Amniotic stem cell (primary cell): ENCODE measurements around the gene SRPRB.

ENCODE experiments used
- DNase-seq: peaks from one replicate; lab custom pipeline; 2025; lab: John Stamatoyannopoulos, UW

Gene SRPRB, protein sequence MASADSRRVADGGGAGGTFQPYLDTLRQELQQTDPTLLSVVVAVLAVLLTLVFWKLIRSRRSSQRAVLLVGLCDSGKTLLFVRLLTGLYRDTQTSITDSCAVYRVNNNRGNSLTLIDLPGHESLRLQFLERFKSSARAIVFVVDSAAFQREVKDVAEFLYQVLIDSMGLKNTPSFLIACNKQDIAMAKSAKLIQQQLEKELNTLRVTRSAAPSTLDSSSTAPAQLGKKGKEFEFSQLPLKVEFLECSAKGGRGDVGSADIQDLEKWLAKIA

DNA sequence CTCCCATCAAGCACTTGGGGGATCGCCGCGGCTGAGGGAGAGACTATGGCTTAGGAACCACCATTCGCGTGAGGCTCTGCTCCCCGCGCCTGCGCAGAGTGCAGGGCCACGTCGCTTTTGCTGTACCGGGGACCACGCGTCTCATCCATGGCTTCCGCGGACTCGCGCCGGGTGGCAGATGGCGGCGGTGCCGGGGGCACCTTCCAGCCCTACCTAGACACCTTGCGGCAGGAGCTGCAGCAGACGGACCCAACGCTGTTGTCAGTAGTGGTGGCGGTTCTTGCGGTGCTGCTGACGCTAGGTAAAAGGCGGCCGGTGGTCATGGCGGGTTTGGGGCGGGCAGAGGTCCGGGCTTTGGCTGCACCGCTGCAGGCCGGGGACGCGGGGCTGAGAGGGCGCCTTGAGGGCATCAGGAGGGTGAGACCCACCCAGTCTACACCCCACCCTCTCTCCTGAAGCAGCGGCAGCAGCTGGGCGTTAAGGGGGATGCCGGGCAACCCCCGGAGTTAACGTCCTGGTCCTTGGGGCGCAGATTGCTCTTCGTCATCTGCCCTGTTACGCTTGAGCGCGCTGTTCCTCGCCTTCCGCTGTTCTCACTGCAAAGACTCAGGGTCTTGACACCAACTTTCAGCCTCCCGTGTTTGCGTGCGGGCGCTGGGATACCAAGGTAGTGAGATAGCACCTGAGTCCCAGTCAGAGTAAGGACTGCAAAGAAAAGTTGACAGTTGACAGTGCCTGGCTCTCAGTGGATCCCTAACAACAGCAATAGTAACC, at the start of gene SRPRB:
Gene SRPRB (plus strand): TSS at position 114 of the 774 bp plus-strand sequence. CDS start 34 bp downstream, at position 148.
- DNase-seq, result peak; percentile 77

DNA sequence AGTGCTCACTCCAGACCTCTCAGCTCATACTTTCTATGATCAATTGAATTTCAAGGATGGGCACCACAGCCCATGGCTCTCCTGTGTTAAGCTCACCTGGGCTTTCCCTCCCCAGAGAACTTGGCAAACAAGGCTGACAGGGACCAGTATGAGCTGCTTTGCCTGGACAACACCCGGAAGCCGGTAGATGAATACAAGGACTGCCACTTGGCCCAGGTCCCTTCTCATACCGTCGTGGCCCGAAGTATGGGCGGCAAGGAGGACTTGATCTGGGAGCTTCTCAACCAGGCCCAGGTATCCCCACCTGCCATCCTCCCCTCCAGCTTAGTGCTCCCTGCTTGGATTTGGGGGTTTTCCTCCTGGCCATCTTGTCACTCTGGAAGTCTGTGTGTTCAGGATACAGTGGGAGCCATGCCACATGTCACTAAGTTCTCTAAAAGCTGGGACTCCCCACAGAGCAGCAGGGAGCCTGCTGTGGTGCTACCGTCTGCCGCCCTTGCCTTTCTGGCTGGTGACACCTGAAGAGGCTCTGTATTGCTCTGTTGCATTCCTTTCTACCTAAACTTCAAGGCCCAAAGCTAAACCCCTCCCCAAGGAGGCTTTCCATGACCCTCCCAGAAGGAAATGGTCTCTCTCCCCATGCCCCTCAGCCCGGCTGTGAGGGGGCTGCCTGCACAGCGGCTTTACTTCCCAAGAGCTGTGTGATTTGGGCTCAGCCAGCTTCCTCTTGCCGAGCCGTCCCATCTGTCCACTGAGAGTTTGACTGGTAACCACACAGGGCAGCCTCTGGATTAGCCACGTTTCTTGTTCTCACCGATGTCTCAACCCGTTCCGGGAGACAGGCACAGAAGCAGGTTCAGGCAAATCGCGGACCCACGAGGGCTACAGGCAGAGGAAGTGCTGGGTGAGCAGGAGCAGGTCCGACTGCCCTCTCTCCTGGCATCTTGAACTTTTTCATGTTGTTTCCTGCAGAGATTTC, 48.6 kb upstream of the SRPRB start:
- DNase-seq, result no peak

DNA sequence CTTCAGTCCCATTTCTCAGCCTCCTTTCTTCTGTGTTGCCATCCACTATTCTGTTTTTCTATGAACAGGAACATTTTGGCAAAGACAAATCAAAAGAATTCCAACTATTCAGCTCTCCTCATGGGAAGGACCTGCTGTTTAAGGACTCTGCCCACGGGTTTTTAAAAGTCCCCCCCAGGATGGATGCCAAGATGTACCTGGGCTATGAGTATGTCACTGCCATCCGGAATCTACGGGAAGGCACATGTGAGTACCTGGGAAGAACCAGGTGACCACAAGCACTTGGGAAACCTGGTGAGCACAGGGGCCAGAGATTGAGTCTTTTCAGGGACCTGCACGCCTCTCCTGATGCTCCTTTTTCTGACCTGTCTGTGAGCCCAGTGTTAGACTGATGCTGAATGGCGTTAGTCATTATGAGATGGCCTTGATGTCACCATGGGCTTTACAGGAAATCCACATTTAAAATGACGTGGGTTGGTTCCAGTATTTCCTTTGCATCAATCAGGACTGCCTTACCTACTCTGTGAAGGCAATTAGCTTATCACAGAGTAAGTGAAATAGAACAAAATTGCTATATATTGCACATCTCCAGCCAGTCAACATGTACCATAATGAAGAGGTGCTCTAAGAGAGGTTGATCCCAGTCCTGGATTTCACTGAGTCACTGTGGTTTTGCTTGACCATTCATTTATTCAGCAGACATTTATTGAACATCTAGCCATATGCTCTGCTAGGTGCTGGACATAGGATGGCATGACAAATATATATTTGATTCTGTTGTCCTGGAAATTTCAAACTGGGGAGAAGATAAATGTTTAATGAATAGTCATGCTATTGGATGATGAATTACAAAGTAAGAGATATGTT, 47.7 kb upstream of the SRPRB start:
- DNase-seq, result no peak

DNA sequence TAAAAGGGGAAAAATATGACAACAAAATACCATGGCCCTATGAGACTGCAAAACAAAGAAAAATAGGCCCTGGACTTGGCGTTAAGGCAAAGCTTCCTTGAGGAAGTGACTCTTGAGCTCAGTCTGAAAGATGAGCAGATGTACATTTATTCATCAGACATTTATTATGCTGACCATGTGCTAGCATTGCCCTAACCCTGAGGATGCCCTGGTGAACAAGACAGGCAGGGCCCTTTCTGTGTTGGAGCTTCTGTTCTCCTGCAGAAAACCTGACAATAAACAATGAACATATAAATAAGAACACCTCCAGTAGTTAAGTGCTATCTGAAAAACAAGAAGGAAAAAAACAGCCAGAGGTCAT, 47.1 kb upstream of the SRPRB start:
- no peak for DNase-seq

DNA sequence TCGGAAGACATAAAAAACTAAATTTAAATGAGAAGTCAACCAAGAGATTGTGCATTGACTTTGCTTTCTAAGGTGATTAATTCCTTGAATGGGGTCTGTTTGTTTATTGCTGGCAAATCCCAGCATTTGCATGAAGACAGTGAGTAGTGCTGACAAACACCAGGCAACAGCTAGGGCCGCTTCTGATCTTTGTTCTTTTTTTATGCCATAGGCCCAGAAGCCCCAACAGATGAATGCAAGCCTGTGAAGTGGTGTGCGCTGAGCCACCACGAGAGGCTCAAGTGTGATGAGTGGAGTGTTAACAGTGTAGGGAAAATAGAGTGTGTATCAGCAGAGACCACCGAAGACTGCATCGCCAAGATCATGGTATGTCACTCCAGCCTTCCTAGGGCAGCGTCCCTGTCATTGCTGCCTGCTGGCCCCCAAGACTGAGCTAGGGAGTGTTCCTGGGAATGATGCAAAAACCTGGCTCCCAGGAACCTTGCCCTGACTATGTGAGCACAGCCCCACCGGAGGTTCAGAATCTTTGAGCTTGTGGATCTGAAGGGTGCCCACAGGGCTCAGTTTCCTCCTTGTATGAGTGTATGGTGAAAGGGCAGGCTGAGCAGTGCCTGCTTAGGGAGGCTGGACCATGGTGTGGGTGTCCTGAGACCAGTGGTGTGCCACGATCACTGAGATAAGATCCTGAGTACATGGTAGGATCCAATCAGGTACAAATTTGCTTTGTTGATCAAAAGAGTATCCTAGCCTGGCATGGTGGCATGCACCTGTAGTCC, 46.5 kb upstream of the SRPRB start:
- DNase-seq, result no peak

DNA sequence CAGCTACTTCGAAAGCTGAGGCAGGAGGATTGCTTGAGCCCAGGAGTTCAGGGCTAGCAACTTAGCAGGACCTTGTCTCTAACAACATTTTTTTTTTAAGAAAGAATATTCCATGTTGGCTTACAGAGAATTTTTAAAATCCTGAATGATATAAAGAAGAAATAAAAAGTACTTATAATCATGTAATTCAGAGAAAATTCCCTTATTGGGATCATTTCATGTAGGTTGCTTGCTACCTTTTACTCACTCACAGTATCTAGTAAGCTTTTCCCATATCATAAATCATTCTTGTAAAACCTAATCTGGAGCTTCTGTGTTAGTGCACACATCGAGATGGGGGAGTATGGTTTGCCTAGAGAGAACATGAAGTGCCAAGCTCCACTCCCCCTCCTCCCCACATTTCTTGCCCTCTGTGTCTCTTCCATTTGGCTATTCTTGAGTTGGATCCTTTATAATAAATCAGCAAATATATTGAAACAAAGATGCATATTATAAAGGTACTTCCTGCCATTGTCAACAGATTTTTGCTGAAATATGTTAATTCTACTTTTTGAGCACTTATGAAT, 45.8 kb upstream of the SRPRB start:
- DNase-seq, result no peak

DNA sequence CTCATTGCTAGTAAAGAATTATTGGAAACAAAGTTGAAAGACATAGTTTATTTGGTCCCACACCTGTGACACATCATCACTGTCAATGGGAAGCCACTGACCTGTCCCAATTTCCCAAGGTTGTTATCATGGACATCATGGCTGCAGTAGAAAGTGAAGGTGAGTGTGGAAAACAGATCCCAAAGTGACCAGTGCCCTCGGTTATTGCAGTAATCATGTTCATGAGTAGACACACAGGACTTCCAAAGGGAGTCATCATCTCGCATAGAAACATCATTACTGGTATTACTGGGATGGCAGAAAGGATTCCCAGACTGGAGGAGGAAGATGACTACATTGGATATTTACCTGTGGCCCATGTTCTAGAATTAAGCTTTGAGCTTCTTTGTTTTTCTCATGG, 44.7 kb upstream of the SRPRB start:
- DNase-seq, result no peak

DNA sequence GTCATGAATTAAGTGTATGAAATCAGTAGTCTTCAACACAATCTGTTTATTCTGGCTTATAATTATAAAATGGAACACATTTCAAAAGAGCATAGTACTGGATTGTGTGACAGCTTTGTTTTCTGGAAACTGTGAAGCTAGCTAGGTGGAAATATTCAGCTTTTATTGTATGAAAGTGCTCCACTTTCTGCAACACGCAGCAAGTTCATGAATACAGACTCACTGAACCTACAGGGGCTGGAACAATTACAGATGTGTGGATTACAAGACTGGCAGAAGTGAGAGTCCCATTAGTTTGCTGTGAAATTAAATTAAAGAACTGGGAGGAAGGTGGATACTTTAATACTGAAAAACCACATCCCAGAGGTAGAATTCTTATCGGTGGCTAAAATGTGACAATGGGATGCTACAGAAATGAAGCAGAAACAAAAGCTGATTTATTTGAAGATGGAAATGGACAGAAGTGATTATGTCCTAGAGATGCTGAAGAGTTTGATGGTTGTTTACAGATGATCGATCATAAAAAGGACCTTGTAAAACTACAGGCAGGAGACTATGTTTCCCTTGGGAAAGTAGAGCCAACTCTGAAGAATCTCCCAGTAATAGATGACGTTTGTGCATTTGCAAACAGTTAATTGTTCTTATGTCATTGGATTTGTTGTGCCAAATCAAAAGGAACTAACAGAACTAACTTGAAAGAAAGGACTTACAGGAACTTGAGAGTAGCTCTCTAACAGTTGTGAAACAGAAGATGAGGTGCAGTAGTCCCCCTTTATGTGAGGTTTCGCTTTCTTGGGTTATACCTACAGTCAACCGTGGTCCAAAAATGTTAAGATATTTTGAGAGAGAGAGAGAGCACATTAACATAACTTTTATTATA, 43.8 kb upstream of the SRPRB start:
- DNase-seq, result no peak

DNA sequence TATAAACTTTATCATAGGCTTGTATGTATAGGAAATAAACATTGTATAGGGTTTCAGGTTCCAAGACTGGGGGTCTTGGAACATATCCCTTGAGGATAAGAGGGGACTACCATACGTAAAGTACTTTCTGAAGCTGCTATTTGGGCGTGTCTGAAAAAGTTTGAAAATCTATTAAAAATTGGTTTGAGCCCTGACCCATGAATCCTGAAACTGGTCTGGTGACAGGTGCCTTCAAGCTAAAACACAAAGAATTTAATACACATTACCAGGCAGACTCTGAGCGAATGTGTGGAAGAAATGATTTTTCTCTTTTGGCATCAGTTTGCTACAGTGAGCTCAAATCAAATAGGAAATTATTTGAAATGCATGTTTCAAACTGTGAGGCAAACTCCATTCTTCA, 43.1 kb upstream of the SRPRB start:
- no peak for DNase-seq

DNA sequence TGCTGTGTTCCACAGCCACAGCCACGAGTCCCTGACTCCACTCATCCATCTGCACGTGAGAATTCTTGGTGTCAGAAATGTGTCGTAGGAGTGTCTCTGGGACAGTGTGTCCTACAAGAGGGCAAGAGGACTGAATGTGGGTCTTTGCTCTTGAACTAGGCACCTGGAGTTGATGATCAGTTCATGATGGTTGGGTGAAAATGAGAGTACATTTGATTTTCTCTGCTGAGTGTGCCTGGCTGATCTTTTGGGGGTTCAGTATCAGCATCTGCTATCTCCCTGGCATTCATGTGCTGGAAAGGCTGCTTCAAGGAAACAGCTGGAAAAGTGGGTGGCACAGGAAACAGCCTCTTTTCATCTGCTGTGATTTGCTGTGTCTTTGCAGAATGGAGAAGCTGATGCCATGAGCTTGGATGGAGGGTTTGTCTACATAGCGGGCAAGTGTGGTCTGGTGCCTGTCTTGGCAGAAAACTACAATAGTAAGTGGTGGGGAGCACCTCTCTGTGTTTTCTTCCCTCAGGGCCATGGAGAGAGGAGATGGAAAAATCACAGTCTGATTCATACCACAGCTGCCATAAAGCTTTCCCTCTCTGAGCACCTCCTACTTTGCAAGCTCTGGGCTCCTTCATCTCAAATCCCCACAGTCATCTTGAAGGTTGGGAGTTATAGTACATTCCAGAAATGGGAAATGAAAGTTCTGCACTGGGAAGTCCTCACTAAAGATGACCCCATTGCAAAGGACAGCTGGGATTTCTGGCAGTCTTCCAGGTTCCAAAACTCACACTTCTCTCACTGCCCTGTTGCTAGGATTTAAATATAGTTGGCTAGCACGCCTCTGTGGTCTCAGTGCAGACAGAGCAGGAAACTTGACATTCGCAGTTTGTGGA, 41.6 kb upstream of the SRPRB start:
- no peak for DNase-seq

DNA sequence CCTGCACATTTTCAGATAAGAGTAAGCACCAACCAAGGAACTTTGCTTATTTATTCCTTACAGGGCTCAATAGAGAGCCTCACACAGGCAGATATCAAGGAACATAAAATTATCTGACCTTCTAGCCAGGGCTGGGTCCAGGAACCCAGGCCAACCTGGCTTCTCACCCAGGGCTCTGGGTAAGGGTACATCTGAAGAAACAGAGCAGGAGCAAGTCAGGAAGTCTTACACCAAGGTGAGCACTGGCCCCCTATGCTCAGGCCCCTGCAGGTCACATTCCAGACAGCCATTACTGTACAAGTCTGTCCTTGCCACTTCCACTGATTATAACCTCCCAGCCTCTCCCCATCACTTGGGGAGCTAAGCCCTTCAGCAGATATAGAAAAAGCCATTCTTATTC, 40.4 kb upstream of the SRPRB start:
- no peak for DNase-seq

DNA sequence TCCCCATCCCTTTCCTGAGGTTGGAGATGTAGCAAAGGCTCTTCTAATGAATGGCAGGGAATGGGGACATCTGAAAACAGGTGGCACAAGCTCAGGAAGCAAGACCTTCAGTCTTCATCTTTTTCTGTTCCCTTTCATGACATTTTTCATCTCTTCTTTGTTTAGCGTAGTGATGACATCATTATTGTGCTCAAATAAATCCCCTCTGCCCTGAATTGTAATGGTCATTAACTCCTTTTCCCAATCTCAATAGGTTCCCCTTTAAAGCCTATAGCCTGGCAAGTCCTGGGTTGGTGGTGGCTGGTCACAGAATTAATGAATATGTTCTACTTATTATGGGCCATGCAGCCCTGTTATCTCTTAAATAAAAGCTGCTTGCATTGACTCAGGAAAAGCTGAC, 38.0 kb upstream of the SRPRB start:
- DNase-seq, result no peak

DNA sequence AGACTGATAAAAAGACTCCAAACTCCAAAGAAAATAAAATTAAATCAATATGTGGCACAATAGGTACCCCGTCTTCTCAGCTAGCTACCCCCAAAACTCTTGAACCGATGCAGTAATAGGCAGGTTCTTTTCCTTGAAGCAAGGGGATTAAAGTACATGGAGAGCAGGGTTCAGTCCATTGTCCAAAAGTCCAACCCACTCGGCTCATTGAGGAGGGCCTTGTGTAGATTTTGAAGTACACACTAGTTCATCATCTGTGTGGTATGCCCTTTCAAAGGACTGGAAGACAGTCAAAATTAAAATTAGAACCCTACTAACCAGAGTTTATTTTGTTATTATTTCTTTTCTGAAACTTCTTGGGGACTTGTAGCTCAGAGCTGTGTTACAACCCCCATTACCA, 36.1 kb upstream of the SRPRB start:
- DNase-seq, result no peak

DNA sequence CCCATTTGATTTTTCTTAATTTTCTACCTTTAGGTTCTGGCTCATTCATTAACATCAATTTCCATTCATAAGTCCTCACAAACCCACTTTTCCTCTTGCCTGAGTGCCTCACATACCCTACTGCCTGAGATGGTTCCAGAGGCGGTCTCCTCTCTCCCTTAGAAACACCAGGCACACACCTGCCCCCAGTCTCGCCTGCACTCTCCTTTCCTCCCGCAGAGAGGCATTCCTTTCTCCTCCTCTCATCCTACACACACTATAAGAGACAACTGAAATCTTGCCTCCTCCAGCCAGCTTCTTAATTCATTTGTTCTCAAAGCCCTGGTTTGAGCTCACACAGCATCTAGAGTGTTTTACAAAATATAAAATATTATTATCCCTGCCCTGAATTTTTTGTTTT, 31.9 kb upstream of the SRPRB start:
- DNase-seq, result no peak

DNA sequence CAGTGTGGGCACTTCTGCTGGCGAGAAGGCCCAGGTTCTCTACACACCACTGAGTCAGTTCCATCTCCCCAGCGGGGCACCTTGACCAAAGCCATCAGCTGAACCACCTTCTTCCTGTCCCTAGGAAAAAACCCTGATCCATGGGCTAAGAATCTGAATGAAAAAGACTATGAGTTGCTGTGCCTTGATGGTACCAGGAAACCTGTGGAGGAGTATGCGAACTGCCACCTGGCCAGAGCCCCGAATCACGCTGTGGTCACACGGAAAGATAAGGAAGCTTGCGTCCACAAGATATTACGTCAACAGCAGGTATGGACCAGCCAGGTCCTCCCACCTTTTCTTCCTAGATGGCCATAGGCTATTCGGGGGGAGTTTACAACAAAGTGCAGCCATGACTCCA, 30.3 kb upstream of the SRPRB start:
- no peak for DNase-seq

DNA sequence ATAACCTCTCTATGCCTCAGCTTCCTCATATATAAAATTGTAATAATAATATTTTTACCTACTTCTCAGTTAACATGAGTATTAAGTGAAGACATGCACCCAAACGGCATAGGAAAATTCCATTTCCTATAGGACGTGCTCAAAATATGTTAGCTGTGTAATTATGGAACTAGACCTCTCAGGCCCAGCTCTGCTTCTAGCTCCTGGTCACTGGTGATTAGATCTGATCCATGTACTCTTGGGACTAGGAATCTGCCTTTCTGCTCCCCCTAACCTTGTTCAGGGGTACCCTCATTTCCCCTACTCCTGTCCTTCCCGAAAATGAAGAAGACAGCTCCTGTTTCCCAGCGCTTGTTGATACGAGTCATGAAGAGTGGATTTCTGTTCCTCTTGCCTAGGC, 29.8 kb upstream of the SRPRB start:
- no peak for DNase-seq

DNA sequence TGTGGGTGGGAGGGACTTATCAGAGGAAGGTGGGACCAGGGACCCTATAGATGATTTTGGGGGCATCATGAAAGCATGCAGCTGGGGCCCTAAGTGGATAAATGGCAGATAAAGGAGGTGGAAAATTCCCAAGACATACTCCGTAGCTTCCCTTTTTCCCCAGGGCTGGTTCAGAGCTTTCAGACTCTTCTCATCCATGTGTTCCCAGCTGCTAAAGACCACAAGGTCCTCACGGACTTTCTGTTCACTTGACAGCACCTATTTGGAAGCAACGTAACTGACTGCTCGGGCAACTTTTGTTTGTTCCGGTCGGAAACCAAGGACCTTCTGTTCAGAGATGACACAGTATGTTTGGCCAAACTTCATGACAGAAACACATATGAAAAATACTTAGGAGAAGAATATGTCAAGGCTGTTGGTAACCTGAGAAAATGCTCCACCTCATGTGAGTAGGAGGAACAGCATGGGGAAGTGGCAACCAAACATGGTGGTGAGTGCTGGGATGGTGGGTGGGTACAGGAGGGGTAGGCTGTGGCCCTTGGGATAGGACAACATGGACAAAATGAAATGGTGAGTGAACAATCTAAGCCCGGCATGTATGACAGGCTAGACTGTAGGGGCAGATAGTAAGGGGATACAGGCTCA, 28.7 kb upstream of the SRPRB start:
- no peak for DNase-seq
